ENCODE results near the gene SIGLEC15.

Gene SIGLEC15

GRCh38 chr18:45830917-45831316, 5.4 kb downstream of the SIGLEC15 start:
- TF ChIP-seq CTCF (IDR thresholded peaks at IDR 0.05; ENCODE audit: low read depth, low read length, missing control alignments) = no peak
- no peak overlapping the region for H3K4me3 ChIP-seq (replicated peaks; ENCODE audit: low read depth, low read length)
- DNase-seq (ENCODE audit: extremely low read depth, low read depth) = no peak

- TF ChIP-seq CTCF (IDR thresholded peaks at IDR 0.05; ENCODE audit: low read depth, low read length, missing control alignments) = no peak
- H3K4me3 ChIP-seq (replicated peaks; ENCODE audit: low read depth, low read length) = no peak overlapping the region
- no peak for DNase-seq (ENCODE audit: extremely low read depth, low read depth)
These were observed 8.4 kb downstream of the SIGLEC15 start for GRCh38 chr18:45833846-45834245.

- TF ChIP-seq CTCF (IDR thresholded peaks at IDR 0.05; ENCODE audit: low read depth, low read length, missing control alignments) = no peak
- H3K4me3 ChIP-seq (replicated peaks; ENCODE audit: low read depth, low read length) = no peak overlapping the region
- DNase-seq (ENCODE audit: extremely low read depth, low read depth) = no peak
These were observed 8.8 kb downstream of the SIGLEC15 start for GRCh38 chr18:45834306-45834705.

- DNase-seq (ENCODE audit: extremely low read depth, low read depth) = no peak
- TF ChIP-seq CTCF (IDR thresholded peaks at IDR 0.05; ENCODE audit: low read depth, low read length, missing control alignments) = no peak
- no peak overlapping the region for H3K4me3 ChIP-seq (replicated peaks; ENCODE audit: low read depth, low read length)
These were observed 9.7 kb downstream of the SIGLEC15 start for GRCh38 chr18:45835057-45835636.

- no peak overlapping the region for H3K4me3 ChIP-seq (replicated peaks; ENCODE audit: low read depth, low read length)
- DNase-seq (ENCODE audit: extremely low read depth, low read depth) = no peak
These were observed 11.0 kb downstream of the SIGLEC15 start for GRCh38 chr18:45836242-45837205.

More at GRCh38 chr18:45836242-45837205, 11.0 kb downstream of the SIGLEC15 start:
- TF ChIP-seq CTCF (IDR thresholded peaks at IDR 0.05; ENCODE audit: low read depth, low read length, missing control alignments) = no peak

Data from HFF-Myc (cell line).